Measurements from ENCODE around the gene VSIG2.

The VSIG2 gene

GRCh38 chr11:124736736-124737135 lies 15.3 kb downstream of the VSIG2 start:
- no peak overlapping the region for H3K9ac ChIP-seq (ENCODE audit: low read length)
- no peak overlapping the region for H2BK120ac ChIP-seq (ENCODE audit: low read depth, low read length)
- no peak overlapping the region for H2BK5ac ChIP-seq (ENCODE audit: low read depth, low read length, poor library complexity, severe bottlenecking)
- no peak for DNase-seq
- H3K14ac ChIP-seq (ENCODE audit: low read length in 2 of 2): no peak overlapping the region
- H3K4me3 ChIP-seq (ENCODE audit: insufficient read depth in 1 of 2, low read depth in 1 of 2, low read length in 2 of 2): no peak overlapping the region
- no peak overlapping the region for H2AFZ ChIP-seq (ENCODE audit: low read depth, low read length)
- H3K4me1 ChIP-seq (ENCODE audit: control insufficient read depth, insufficient read depth, low read depth, low read length): peaks cover 12% of the 10 kb centered on the region
- H2BK12ac ChIP-seq (ENCODE audit: low read length in 2 of 2): no peak overlapping the region
- no peaks in the 10 kb centered on the region for H3K36me3 ChIP-seq (ENCODE audit: control insufficient read depth in 1 of 2, insufficient read depth in 2 of 2, low read depth in 1 of 2, low read length in 2 of 2)
- no peak overlapping the region for H3K4ac ChIP-seq (ENCODE audit: low read depth in 1 of 2, low read length in 2 of 2)
- H3K9me3 ChIP-seq (ENCODE audit: control insufficient read depth, low read length): no peaks in the 10 kb centered on the region
- 61% methylated on average over 3 of the region's 3 CpGs for WGBS
- no peak overlapping the region for H3K4me2 ChIP-seq (ENCODE audit: low read length, poor library complexity, severe bottlenecking)
- no peak overlapping the region for H2AK5ac ChIP-seq (ENCODE audit: low read length, severe bottlenecking)
- H3K18ac ChIP-seq (ENCODE audit: low read depth in 1 of 2, low read length in 2 of 2): no peak overlapping the region
- no peak overlapping the region for H3K23ac ChIP-seq (ENCODE audit: low read length in 2 of 2)
- no peak overlapping the region for H3K27ac ChIP-seq (ENCODE audit: low read length, poor library complexity, severe bottlenecking)
- H3K27me3 ChIP-seq (ENCODE audit: control insufficient read depth in 1 of 2, insufficient read depth in 1 of 2, low read length in 2 of 2): peaks cover 77 to 83% of the 10 kb centered on the region in 2 experiments
- no peaks in the 10 kb centered on the region for H3K79me1 ChIP-seq (replicated peaks; ENCODE audit: low read length, poor library complexity, severe bottlenecking)
- no peak overlapping the region for H2BK15ac ChIP-seq (ENCODE audit: low read depth, poor library complexity, severe bottlenecking)
- H4K91ac ChIP-seq (ENCODE audit: low read length): no peak overlapping the region
- no peak overlapping the region for H4K8ac ChIP-seq (ENCODE audit: low read length)

- no peak overlapping the region for H2BK12ac ChIP-seq (ENCODE audit: low read length in 2 of 2)
- H3K4me3 ChIP-seq (ENCODE audit: insufficient read depth in 1 of 2, low read depth in 1 of 2, low read length in 2 of 2): no peak overlapping the region
- H4K91ac ChIP-seq (ENCODE audit: low read length): no peak overlapping the region
- H2BK120ac ChIP-seq (ENCODE audit: low read depth, low read length): no peak overlapping the region
- H2BK15ac ChIP-seq (ENCODE audit: low read depth, poor library complexity, severe bottlenecking): no peak overlapping the region
- H4K8ac ChIP-seq (ENCODE audit: low read length): no peak overlapping the region
- H3K9me3 ChIP-seq (ENCODE audit: control insufficient read depth, low read length): no peaks in the 10 kb centered on the region
- no peaks in the 10 kb centered on the region for H3K4me1 ChIP-seq (ENCODE audit: control insufficient read depth, insufficient read depth, low read depth, low read length)
- H2AK5ac ChIP-seq (ENCODE audit: low read length, severe bottlenecking): no peak overlapping the region
- no peak overlapping the region for H3K14ac ChIP-seq (ENCODE audit: low read length in 2 of 2)
- H3K27ac ChIP-seq (ENCODE audit: low read length, poor library complexity, severe bottlenecking): no peak overlapping the region
- no peak overlapping the region for H3K4me2 ChIP-seq (ENCODE audit: low read length, poor library complexity, severe bottlenecking)
- H3K79me1 ChIP-seq (replicated peaks; ENCODE audit: low read length, poor library complexity, severe bottlenecking): no peaks in the 10 kb centered on the region
- no peak overlapping the region for H3K9ac ChIP-seq (ENCODE audit: low read length)
- no peak overlapping the region for H2AFZ ChIP-seq (ENCODE audit: low read depth, low read length)
- DNase-seq: no peak
- H3K27me3 ChIP-seq (ENCODE audit: control insufficient read depth in 1 of 2, insufficient read depth in 1 of 2, low read length in 2 of 2): peaks cover 49 to 66% of the 10 kb centered on the region in 2 experiments
- no peaks in the 10 kb centered on the region for H3K36me3 ChIP-seq (ENCODE audit: control insufficient read depth in 1 of 2, insufficient read depth in 2 of 2, low read depth in 1 of 2, low read length in 2 of 2)
- 82% methylated on average over 4 of the region's 4 CpGs for WGBS
- H3K23ac ChIP-seq (ENCODE audit: low read length in 2 of 2): no peak overlapping the region
- no peak overlapping the region for H3K18ac ChIP-seq (ENCODE audit: low read depth in 1 of 2, low read length in 2 of 2)
- H2BK5ac ChIP-seq (ENCODE audit: low read depth, low read length, poor library complexity, severe bottlenecking): no peak overlapping the region
- no peak overlapping the region for H3K4ac ChIP-seq (ENCODE audit: low read depth in 1 of 2, low read length in 2 of 2)
These were observed 19.8 kb downstream of the VSIG2 start for GRCh38 chr11:124732230-124732629.

GRCh38 chr11:124729571-124729970 lies 22.5 kb downstream of the VSIG2 start:
- Histone ChIP-seq H2BK15ac (ENCODE audit: low read depth, poor library complexity, severe bottlenecking) (no peak overlapping the region), H2AK5ac (ENCODE audit: low read length, severe bottlenecking) (no peak overlapping the region), H3K9ac (ENCODE audit: low read length) (no peak overlapping the region), H3K4ac (ENCODE audit: low read depth in 1 of 2, low read length in 2 of 2) (no peak overlapping the region), H3K36me3 (ENCODE audit: control insufficient read depth in 1 of 2, insufficient read depth in 2 of 2, low read depth in 1 of 2, low read length in 2 of 2) (no peaks in the 10 kb centered on the region), H3K79me1 (replicated peaks; ENCODE audit: low read length, poor library complexity, severe bottlenecking) (no peaks in the 10 kb centered on the region), H3K27me3 (ENCODE audit: control insufficient read depth in 1 of 2, insufficient read depth in 1 of 2, low read length in 2 of 2) (peaks cover 35 to 59% of the 10 kb centered on the region in 2 experiments), H3K18ac (ENCODE audit: low read depth in 1 of 2, low read length in 2 of 2) (no peak overlapping the region), H3K4me1 (ENCODE audit: control insufficient read depth, insufficient read depth, low read depth, low read length) (peaks cover 9% of the 10 kb centered on the region), H3K27ac (ENCODE audit: low read length, poor library complexity, severe bottlenecking) (no peak overlapping the region), H2AFZ (ENCODE audit: low read depth, low read length) (no peak overlapping the region), H2BK12ac (ENCODE audit: low read length in 2 of 2) (no peak overlapping the region), H3K4me2 (ENCODE audit: low read length, poor library complexity, severe bottlenecking) (no peak overlapping the region), H2BK5ac (ENCODE audit: low read depth, low read length, poor library complexity, severe bottlenecking) (no peak overlapping the region), H4K8ac (ENCODE audit: low read length) (no peak overlapping the region), H4K91ac (ENCODE audit: low read length) (no peak overlapping the region), H3K9me3 (ENCODE audit: control insufficient read depth, low read length) (no peaks in the 10 kb centered on the region), H2BK120ac (ENCODE audit: low read depth, low read length) (no peak overlapping the region), H3K23ac (ENCODE audit: low read length in 2 of 2) (no peak overlapping the region), H3K14ac (ENCODE audit: low read length in 2 of 2) (no peak overlapping the region), H3K4me3 (ENCODE audit: insufficient read depth in 1 of 2, low read depth in 1 of 2, low read length in 2 of 2) (no peak overlapping the region)
- 90% methylated on average over 4 of the region's 4 CpGs for WGBS
- DNase-seq: no peak

- peaks cover 9% of the 10 kb centered on the region for H3K4me1 ChIP-seq (ENCODE audit: control insufficient read depth, insufficient read depth, low read depth, low read length)
- H3K27me3 ChIP-seq (ENCODE audit: control insufficient read depth in 1 of 2, insufficient read depth in 1 of 2, low read length in 2 of 2): peaks cover 41 to 66% of the 10 kb centered on the region in 2 experiments
- no peak overlapping the region for H3K23ac ChIP-seq (ENCODE audit: low read length in 2 of 2)
- H3K36me3 ChIP-seq (ENCODE audit: control insufficient read depth in 1 of 2, insufficient read depth in 2 of 2, low read depth in 1 of 2, low read length in 2 of 2): no peaks in the 10 kb centered on the region
- H3K4ac ChIP-seq (ENCODE audit: low read depth in 1 of 2, low read length in 2 of 2): no peak overlapping the region
- no peak overlapping the region for H2AFZ ChIP-seq (ENCODE audit: low read depth, low read length)
- DNase-seq: no peak
- no peak overlapping the region for H2BK15ac ChIP-seq (ENCODE audit: low read depth, poor library complexity, severe bottlenecking)
- H3K4me3 ChIP-seq (ENCODE audit: insufficient read depth in 1 of 2, low read depth in 1 of 2, low read length in 2 of 2): no peak overlapping the region
- H3K18ac ChIP-seq (ENCODE audit: low read depth in 1 of 2, low read length in 2 of 2): no peak overlapping the region
- H2BK12ac ChIP-seq (ENCODE audit: low read length in 2 of 2): no peak overlapping the region
- no peak overlapping the region for H2AK5ac ChIP-seq (ENCODE audit: low read length, severe bottlenecking)
- H3K9ac ChIP-seq (ENCODE audit: low read length): no peak overlapping the region
- H3K14ac ChIP-seq (ENCODE audit: low read length in 2 of 2): no peak overlapping the region
- WGBS: 56% methylated on average over 1 of the region's 2 CpGs
- no peak overlapping the region for H2BK120ac ChIP-seq (ENCODE audit: low read depth, low read length)
- no peak overlapping the region for H2BK5ac ChIP-seq (ENCODE audit: low read depth, low read length, poor library complexity, severe bottlenecking)
- H3K9me3 ChIP-seq (ENCODE audit: control insufficient read depth, low read length): no peaks in the 10 kb centered on the region
- no peak overlapping the region for H4K91ac ChIP-seq (ENCODE audit: low read length)
- no peaks in the 10 kb centered on the region for H3K79me1 ChIP-seq (replicated peaks; ENCODE audit: low read length, poor library complexity, severe bottlenecking)
- no peak overlapping the region for H4K8ac ChIP-seq (ENCODE audit: low read length)
- H3K27ac ChIP-seq (ENCODE audit: low read length, poor library complexity, severe bottlenecking): no peak overlapping the region
- H3K4me2 ChIP-seq (ENCODE audit: low read length, poor library complexity, severe bottlenecking): no peak overlapping the region
These were observed 23.9 kb downstream of the VSIG2 start for GRCh38 chr11:124728134-124728533.
